GM19099 (cell line): ENCODE results near the gene PPM1B.
A peak's percentile ranks its signal among the peaks of the same experiment; 100 is the strongest.

Experiments
- POLR2A ChIP-seq: IDR thresholded peaks from 3 replicates; pipeline ENCODE4 v1.6.1; 2011; ENCODE audit warnings: low read depth; ENCODE audit not compliant: insufficient read length; ENCODE audit errors: extremely low read depth

PPM1B gene

GRCh38 chr2:44168681-44169154, at the start of gene PPM1B:
Gene PPM1B, plus strand, starts transcription at chr2:44168875. Its CDS starts 32,325 bp downstream, at chr2:44201200.
- TF ChIP-seq POLR2A: peak; percentile 96

- no peak for TF ChIP-seq POLR2A
Observed at GRCh38 chr2:44119878-44120277, 48.8 kb upstream of the PPM1B start.

GRCh38 chr2:44120428-44120827, 48.2 kb upstream of the PPM1B start:
- no peak for TF ChIP-seq POLR2A

GRCh38 chr2:44121899-44122298, 46.8 kb upstream of the PPM1B start:
- TF ChIP-seq POLR2A: no peak

- no peak for TF ChIP-seq POLR2A
Observed at GRCh38 chr2:44124500-44124899, 44.2 kb upstream of the PPM1B start.

- TF ChIP-seq POLR2A: no peak
Observed at GRCh38 chr2:44126106-44126797, 42.4 kb upstream of the PPM1B start.

GRCh38 chr2:44130441-44130840, 38.2 kb upstream of the PPM1B start:
- TF ChIP-seq POLR2A: no peak

- no peak for TF ChIP-seq POLR2A
Observed at GRCh38 chr2:44131177-44131576, 37.5 kb upstream of the PPM1B start.

- TF ChIP-seq POLR2A: no peak
Observed at GRCh38 chr2:44134848-44135247, 33.8 kb upstream of the PPM1B start.

- no peak for TF ChIP-seq POLR2A
Observed at GRCh38 chr2:44135296-44135695, 33.4 kb upstream of the PPM1B start.

GRCh38 chr2:44135771-44136170, 32.9 kb upstream of the PPM1B start:
- TF ChIP-seq POLR2A: no peak

- TF ChIP-seq POLR2A: no peak
Observed at GRCh38 chr2:44136252-44136651, 32.4 kb upstream of the PPM1B start.

GRCh38 chr2:44137048-44137447, 31.6 kb upstream of the PPM1B start:
- no peak for TF ChIP-seq POLR2A

- no peak for TF ChIP-seq POLR2A
Observed at GRCh38 chr2:44137872-44138551, 30.7 kb upstream of the PPM1B start.

- no peak for TF ChIP-seq POLR2A
Observed at GRCh38 chr2:44139741-44140140, 28.9 kb upstream of the PPM1B start.

- TF ChIP-seq POLR2A: no peak
Observed at GRCh38 chr2:44142306-44142705, 26.4 kb upstream of the PPM1B start.
